ENCODE results near the gene FRMPD2.

Gene FRMPD2

GRCh38 chr10:48207853-48208252 is 66.6 kb downstream of the FRMPD2 start:
- Histone ChIP-seq H3K4me3 (no peak overlapping the region), H3K27ac (no peak overlapping the region), H3K36me3 (no peaks in the 10 kb centered on the region), H3K27me3 (no peaks in the 10 kb centered on the region), H3K9me3 (no peaks in the 10 kb centered on the region), H3K4me1 (no peaks in the 10 kb centered on the region)
- DNase-seq, result no peak
- no peak for TF ChIP-seq CTCF (IDR thresholded peaks at IDR 0.05)
- intact Hi-C loops (cut with DNase I; ENCODE audit: low total_unique reads), result no loop called here

- no peak for DNase-seq
- no peaks in the 10 kb centered on the region for H3K4me1 ChIP-seq
- TF ChIP-seq CTCF (IDR thresholded peaks at IDR 0.05), result no peak
- no peak overlapping the region for H3K4me3 ChIP-seq
- intact Hi-C loops (cut with DNase I; ENCODE audit: low total_unique reads), result no loop called here
- no peaks in the 10 kb centered on the region for H3K36me3 ChIP-seq
- no peak overlapping the region for H3K27ac ChIP-seq
- no peaks in the 10 kb centered on the region for H3K27me3 ChIP-seq
- H3K9me3 ChIP-seq, result no peaks in the 10 kb centered on the region
These were observed 67.8 kb downstream of the FRMPD2 start for GRCh38 chr10:48206482-48207250.

- H3K9me3 ChIP-seq, result no peaks in the 10 kb centered on the region
- no peaks in the 10 kb centered on the region for H3K36me3 ChIP-seq
- no peaks in the 10 kb centered on the region for H3K27me3 ChIP-seq
- no peak for DNase-seq
- no peak overlapping the region for H3K4me3 ChIP-seq
- no peak overlapping the region for H3K27ac ChIP-seq
- TF ChIP-seq CTCF (IDR thresholded peaks at IDR 0.05), result no peak
- intact Hi-C loops (cut with DNase I; ENCODE audit: low total_unique reads), result no loop called here
- no peaks in the 10 kb centered on the region for H3K4me1 ChIP-seq
These were observed 68.6 kb downstream of the FRMPD2 start for GRCh38 chr10:48205918-48206317.

GRCh38 chr10:48199580-48200377 is 74.7 kb downstream of the FRMPD2 start:
- Histone ChIP-seq H3K4me3 (no peak overlapping the region), H3K27ac (no peak overlapping the region), H3K27me3 (no peaks in the 10 kb centered on the region), H3K9me3 (no peaks in the 10 kb centered on the region), H3K4me1 (no peaks in the 10 kb centered on the region), H3K36me3 (no peaks in the 10 kb centered on the region)
- intact Hi-C loops (cut with DNase I; ENCODE audit: low total_unique reads), result no loop called here
- DNase-seq, result no peak
- TF ChIP-seq CTCF (IDR thresholded peaks at IDR 0.05), result no peak

- intact Hi-C loops (cut with DNase I; ENCODE audit: low total_unique reads), result no loop called here
- Histone ChIP-seq H3K27me3 (no peaks in the 10 kb centered on the region), H3K27ac (no peak overlapping the region), H3K9me3 (no peaks in the 10 kb centered on the region), H3K4me1 (no peaks in the 10 kb centered on the region), H3K36me3 (no peaks in the 10 kb centered on the region), H3K4me3 (no peak overlapping the region)
- TF ChIP-seq CTCF (IDR thresholded peaks at IDR 0.05), result no peak
- DNase-seq, result no peak
These were observed 77.1 kb downstream of the FRMPD2 start for GRCh38 chr10:48197236-48197899.
